Esophagus (tissue), 2 donors: ENCODE results near the gene TENM4. TPM values are rescaled to one million over a fixed set of nuclear protein-coding genes. Genes with fewer than 3 reads are reported as not detected.
"Not testable (repeated sequence)": the region's sequence is repeated elsewhere in the genome, so short reads cannot be mapped to it uniquely, and the experiment has no call there.

Source experiments
- H3K27ac ChIP-seq, 2 donors: one replicate each; pipeline ENCODE4 v1.5.1; 2013; ENCODE audit warnings: low read depth in 2 of 2, mild to moderate bottlenecking in 2 of 2, inconsistent platforms in 1 of 2, low read length in 1 of 2, moderate library complexity in 1 of 2
- H3K27me3 ChIP-seq, 2 donors: one replicate each; pipeline ENCODE4 v1.6.1; 2013; ENCODE audit warnings: low read length in 2 of 2, control low read depth in 1 of 2, mild to moderate bottlenecking in 1 of 2; ENCODE audit not compliant: insufficient read depth in 2 of 2, control insufficient read depth in 1 of 2
- H3K36me3 ChIP-seq, 2 donors: one replicate each; pipeline ENCODE4 v1.6.1; 2013; ENCODE audit warnings: low read length in 1 of 2; ENCODE audit not compliant: control insufficient read depth in 2 of 2, insufficient read depth in 2 of 2
- H3K4me1 ChIP-seq, 2 donors: one replicate each; pipeline ENCODE4 v1.6.1; 2013; ENCODE audit warnings: low read length in 1 of 2; ENCODE audit not compliant: control insufficient read depth in 2 of 2, insufficient read depth in 2 of 2
- H3K4me3 ChIP-seq, 2 donors: one replicate each; pipeline ENCODE4 v1.5.1; 2013; ENCODE audit warnings: low read length in 2 of 2, mild to moderate bottlenecking in 2 of 2, low read depth in 1 of 2, moderate library complexity in 1 of 2
- H3K9me3 ChIP-seq, 2 donors: one replicate each; pipeline ENCODE4 v1.6.1; 2013; ENCODE audit warnings: mild to moderate bottlenecking in 2 of 2, low read depth in 1 of 2, low read length in 1 of 2, moderate library complexity in 1 of 2; ENCODE audit not compliant: control insufficient read depth in 2 of 2, insufficient read depth in 1 of 2
- WGBS, 2 donors: extraction: QIAGEN DNeasy Blood & Tissue Kit; methylation state at CpG; one replicate each; pipeline ENCODE4 v1.1.7; 2013; 5-methylcytosine and 5-hydroxymethylcytosine counted together
- polyA plus RNA-seq, 2 donors: library from polyadenylated mRNA; stranded (reverse); fragments of 200-250 nt; gene quantifications; one replicate each; pipeline ENCODE4 v1.2.3, GENCODE V29; 2013
- donor health status: healthy with polysubstance abuse.
- donor health status: Bipolar disorder and iron deficiency.

Gene TENM4
- polyA plus RNA-seq, 2 donors: 1.3 to 4.1 TPM

DNA sequence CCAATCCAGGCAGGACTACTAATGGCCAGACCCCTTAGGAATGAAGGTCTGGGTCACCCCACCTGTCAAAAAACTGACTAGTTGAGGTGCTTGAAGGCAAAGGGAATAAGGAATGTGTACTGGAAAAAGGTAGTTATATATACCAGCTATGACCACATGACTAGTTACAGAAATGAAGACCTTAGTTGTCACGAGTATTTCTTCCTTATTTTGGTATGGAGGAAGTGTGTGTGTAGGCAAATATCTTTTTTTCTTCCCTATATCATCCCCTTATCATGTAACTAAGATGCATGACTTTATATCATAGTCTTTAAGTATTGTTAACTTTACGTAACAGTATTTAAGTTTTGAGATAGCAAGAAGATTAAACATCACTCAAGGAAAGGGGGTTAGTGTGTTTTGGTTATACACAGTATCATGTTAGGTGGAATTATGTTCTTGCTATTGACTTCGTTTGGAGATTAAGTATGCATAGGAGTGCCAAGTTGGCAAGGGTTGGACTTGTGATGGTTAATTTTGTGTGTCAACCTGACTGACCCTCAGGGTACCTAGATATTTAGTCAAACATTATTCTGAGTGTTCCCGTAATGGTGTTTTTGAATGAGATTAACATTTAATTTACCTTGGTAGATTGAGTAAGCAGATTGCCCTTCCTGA lies 828.0 kb downstream of the TENM4 start:
- no peaks in the 10 kb centered on the region for H3K4me1 ChIP-seq
- no peak overlapping the region for H3K4me3 ChIP-seq
- no peak overlapping the region for H3K27ac ChIP-seq
- peaks cover 0 to 2% of the 10 kb centered on the region in 2 donors for H3K27me3 ChIP-seq
- H3K9me3 ChIP-seq: no peaks in the 10 kb centered on the region
- WGBS, 2 donors: 62 to 63% methylated on average over 4 of the region's 4 CpGs
- H3K36me3 ChIP-seq: no peaks in the 10 kb centered on the region

DNA sequence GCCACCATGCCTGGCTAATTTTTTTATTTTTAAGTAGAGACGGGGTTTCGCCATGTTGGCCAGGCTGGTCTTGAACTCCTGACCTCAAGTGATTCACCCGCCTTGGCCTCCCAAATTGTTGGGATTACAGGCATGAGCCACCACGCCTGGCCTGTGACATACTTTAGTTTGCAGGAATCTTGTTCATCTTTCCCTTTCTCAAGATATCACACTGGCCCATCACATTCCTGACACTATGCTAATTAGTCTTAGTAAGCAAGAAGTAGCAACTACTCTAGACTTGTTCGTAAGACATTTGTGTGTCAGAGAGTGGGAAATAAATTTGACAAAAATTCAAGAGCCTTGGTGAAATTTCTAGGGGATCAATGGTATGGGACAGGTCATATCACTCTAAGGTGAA lies 831.5 kb downstream of the TENM4 start:
- H3K9me3 ChIP-seq, H3K27ac ChIP-seq, H3K4me1 ChIP-seq, H3K36me3 ChIP-seq, H3K4me3 ChIP-seq, H3K27me3 ChIP-seq: not testable (repeated sequence)
- 90 to 91% methylated on average over 5 of the region's 5 CpGs for WGBS, 2 donors

DNA sequence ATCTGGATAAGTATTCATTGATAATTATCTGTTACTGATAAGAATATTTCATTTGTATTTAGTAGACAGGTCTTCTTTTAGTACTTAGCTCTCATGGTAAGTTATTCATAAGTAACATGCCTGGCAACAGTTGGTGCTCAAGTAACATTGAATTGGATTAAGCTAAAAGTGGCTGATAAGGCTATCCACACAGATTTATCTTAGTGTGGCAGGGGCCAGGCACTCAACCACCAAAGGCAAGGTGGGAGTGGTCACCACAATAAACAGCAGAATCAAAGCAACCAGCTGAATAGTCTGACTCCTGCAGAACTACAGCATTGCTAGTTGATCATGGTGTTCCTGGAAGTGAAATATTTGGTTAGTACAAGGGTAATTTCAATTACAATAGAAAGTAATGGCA lies 833.1 kb downstream of the TENM4 start:
- no peak overlapping the region for H3K27ac ChIP-seq
- no peaks in the 10 kb centered on the region for H3K36me3 ChIP-seq
- H3K4me3 ChIP-seq: no peak overlapping the region
- no peaks in the 10 kb centered on the region for H3K27me3 ChIP-seq
- H3K9me3 ChIP-seq: no peaks in the 10 kb centered on the region
- H3K4me1 ChIP-seq: no peaks in the 10 kb centered on the region

DNA sequence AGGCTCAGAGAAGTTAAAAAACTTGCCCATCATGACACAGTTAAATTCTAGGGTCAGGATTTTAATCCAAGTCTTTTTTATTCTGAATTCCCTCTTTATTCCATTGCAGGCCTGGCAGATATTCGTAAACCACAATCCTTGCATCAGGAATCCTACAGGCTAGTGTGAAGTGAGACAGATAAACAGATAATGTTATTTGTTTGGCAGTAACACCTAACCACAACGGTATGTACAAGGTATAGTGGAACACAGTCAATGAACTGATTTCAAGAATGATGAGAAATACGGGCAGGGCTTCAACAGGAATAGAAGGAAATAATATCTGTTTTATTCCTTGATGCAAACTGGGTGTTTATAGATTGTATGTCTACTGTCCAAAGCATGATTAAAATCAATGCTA lies 834.2 kb downstream of the TENM4 start:
- Histone ChIP-seq H3K27ac (no peak overlapping the region), H3K9me3 (no peaks in the 10 kb centered on the region), H3K4me1 (no peaks in the 10 kb centered on the region), H3K27me3 (no peaks in the 10 kb centered on the region), H3K36me3 (no peaks in the 10 kb centered on the region), H3K4me3 (no peak overlapping the region)
- WGBS, 2 donors: 65 to 67% methylated on average over 3 of the region's 3 CpGs

- WGBS, 2 donors: 83 to 85% methylated on average over 7 of the region's 7 CpGs
- no peak overlapping the region for H3K27ac ChIP-seq
- no peaks in the 10 kb centered on the region for H3K27me3 ChIP-seq
- no peaks in the 10 kb centered on the region for H3K36me3 ChIP-seq
- no peaks in the 10 kb centered on the region for H3K9me3 ChIP-seq
- no peaks in the 10 kb centered on the region for H3K4me1 ChIP-seq
- H3K4me3 ChIP-seq: no peak overlapping the region
Observed at GRCh38 chr11:78605296-78605695, 835.5 kb downstream of the TENM4 start.

- H3K4me1 ChIP-seq: no peaks in the 10 kb centered on the region
- no peak overlapping the region for H3K27ac ChIP-seq
- 64 to 81% methylated on average over 1 of the region's 1 CpG for WGBS, 2 donors
- no peaks in the 10 kb centered on the region for H3K9me3 ChIP-seq
- H3K27me3 ChIP-seq: no peaks in the 10 kb centered on the region
- no peak overlapping the region for H3K4me3 ChIP-seq
- no peaks in the 10 kb centered on the region for H3K36me3 ChIP-seq
Observed at GRCh38 chr11:78603792-78604191, 837.0 kb downstream of the TENM4 start.
